ENCODE results near the gene SAYSD1.
A peak's percentile ranks its signal among the peaks of the same experiment; 100 is the strongest.

SAYSD1 gene

DNA sequence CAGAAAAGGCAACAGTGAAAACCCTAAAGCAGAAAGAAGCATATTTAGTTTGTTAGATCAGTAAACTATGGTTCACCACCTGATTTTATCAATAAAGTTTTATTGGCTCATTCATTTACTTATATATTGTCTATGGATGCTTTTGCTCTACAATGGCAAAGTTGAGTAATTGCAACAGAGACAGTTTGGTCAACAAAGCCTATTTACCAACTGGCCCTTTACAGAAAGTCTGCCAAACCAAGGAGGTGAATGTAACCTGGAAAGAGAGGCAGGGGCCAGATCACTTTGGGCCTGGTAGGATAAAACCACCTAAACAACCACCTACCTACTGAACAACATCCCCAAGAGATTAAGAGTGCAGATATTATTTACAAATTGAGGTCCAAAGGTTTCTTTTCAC is 19.4 kb downstream of the SAYSD1 start:
- Histone ChIP-seq H3K36me3 (ENCODE audit: control insufficient read depth, insufficient read depth, low read length) (no peaks in the 10 kb centered on the region), H3K4me3 (replicated peaks; ENCODE audit: low read depth, low read length) (no peak overlapping the region), H3K27me3 (replicated peaks; ENCODE audit: control insufficient read depth, insufficient read depth, low read length) (no peaks in the 10 kb centered on the region; the same call in none of the 2 replicates)
- DNase-seq (ENCODE audit: extremely low read depth, insufficient read length), result no peak
- TF ChIP-seq, protein P1, sequence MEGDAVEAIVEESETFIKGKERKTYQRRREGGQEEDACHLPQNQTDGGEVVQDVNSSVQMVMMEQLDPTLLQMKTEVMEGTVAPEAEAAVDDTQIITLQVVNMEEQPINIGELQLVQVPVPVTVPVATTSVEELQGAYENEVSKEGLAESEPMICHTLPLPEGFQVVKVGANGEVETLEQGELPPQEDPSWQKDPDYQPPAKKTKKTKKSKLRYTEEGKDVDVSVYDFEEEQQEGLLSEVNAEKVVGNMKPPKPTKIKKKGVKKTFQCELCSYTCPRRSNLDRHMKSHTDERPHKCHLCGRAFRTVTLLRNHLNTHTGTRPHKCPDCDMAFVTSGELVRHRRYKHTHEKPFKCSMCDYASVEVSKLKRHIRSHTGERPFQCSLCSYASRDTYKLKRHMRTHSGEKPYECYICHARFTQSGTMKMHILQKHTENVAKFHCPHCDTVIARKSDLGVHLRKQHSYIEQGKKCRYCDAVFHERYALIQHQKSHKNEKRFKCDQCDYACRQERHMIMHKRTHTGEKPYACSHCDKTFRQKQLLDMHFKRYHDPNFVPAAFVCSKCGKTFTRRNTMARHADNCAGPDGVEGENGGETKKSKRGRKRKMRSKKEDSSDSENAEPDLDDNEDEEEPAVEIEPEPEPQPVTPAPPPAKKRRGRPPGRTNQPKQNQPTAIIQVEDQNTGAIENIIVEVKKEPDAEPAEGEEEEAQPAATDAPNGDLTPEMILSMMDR (IDR thresholded peaks at IDR 0.05; ENCODE audit: insufficient read depth, low read length, poor library complexity, severe bottlenecking), result no peak

GRCh38 chr6:39093149-39093708 is 21.8 kb downstream of the SAYSD1 start:
- no peak overlapping the region for H3K4me3 ChIP-seq (replicated peaks; ENCODE audit: low read depth, low read length)
- H3K27me3 ChIP-seq (replicated peaks; ENCODE audit: control insufficient read depth, insufficient read depth, low read length), result no peaks in the 10 kb centered on the region; the same call in none of the 2 replicates

DNA sequence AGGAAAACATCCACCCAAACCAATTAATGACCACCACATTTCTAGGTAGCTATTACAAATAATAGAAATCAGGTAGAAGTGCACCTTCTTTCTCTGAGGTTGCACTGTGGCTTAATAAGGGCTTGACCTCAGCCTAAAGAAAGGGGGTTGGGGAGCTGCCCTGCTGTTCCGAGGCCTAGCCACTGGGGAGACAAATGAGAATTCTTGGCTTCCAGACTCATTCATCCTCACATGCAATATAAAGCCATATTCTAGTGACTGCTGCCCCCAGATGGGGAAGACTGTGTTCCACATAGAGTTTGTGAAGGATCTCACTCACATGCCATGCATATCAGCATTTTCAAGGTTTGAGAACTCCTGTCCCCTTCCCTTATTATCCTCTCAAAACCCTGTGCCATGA is 22.9 kb downstream of the SAYSD1 start:
- TF ChIP-seq, protein P1 (IDR thresholded peaks at IDR 0.05; ENCODE audit: insufficient read depth, low read length, poor library complexity, severe bottlenecking), result peak; percentile 27
- H3K36me3 ChIP-seq (ENCODE audit: control insufficient read depth, insufficient read depth, low read length), result no peaks in the 10 kb centered on the region
- no peak overlapping the region for H3K4me3 ChIP-seq (replicated peaks; ENCODE audit: low read depth, low read length)
- peaks cover 2% of the 10 kb centered on the region for H3K27me3 ChIP-seq (replicated peaks; ENCODE audit: control insufficient read depth, insufficient read depth, low read length)
- no peak for DNase-seq (ENCODE audit: extremely low read depth, insufficient read length)

More at GRCh38 chr6:39093149-39093708, 21.8 kb downstream of the SAYSD1 start:
- TF ChIP-seq, protein P1 (IDR thresholded peaks at IDR 0.05; ENCODE audit: insufficient read depth, low read length, poor library complexity, severe bottlenecking), result no peak
- H3K36me3 ChIP-seq (ENCODE audit: control insufficient read depth, insufficient read depth, low read length), result no peaks in the 10 kb centered on the region
- no peak for DNase-seq (ENCODE audit: extremely low read depth, insufficient read length)

DNA sequence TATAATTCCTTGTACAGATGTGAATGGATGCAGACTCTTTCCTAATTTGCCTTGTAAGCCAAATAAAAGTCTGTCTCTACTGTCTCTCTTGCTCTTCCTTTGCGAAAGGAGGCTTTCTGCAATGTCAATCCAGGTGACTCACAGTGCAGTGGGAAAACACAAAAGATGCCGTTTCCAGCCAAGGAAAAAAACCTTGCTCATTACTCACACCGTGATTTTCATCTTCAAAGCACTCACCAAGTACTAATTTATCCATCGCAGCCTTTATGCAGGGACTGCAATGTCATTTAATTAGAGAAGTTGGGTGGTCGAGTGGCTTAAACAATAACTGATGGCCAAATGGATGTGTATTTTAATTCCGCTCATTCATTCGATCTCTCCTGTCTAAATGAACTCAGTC is 23.8 kb downstream of the SAYSD1 start:
- H3K27me3 ChIP-seq (replicated peaks; ENCODE audit: control insufficient read depth, insufficient read depth, low read length), result peaks cover 2% of the 10 kb centered on the region

GRCh38 chr6:39090036-39090435 is 24.9 kb downstream of the SAYSD1 start:
- H3K36me3 ChIP-seq (ENCODE audit: control insufficient read depth, insufficient read depth, low read length), result no peaks in the 10 kb centered on the region
- peaks cover 2% of the 10 kb centered on the region for H3K27me3 ChIP-seq (replicated peaks; ENCODE audit: control insufficient read depth, insufficient read depth, low read length)
- no peak for DNase-seq (ENCODE audit: extremely low read depth, insufficient read length)
- H3K4me3 ChIP-seq (replicated peaks; ENCODE audit: low read depth, low read length), result no peak overlapping the region
- TF ChIP-seq, protein P1 (IDR thresholded peaks at IDR 0.05; ENCODE audit: insufficient read depth, low read length, poor library complexity, severe bottlenecking), result no peak

More for the DNA sequence above, 23.8 kb downstream of the SAYSD1 start:
- H3K4me3 ChIP-seq (replicated peaks; ENCODE audit: low read depth, low read length), result no peak overlapping the region
- no peak for DNase-seq (ENCODE audit: extremely low read depth, insufficient read length)
- no peaks in the 10 kb centered on the region for H3K36me3 ChIP-seq (ENCODE audit: control insufficient read depth, insufficient read depth, low read length)
- TF ChIP-seq, protein P1 (IDR thresholded peaks at IDR 0.05; ENCODE audit: insufficient read depth, low read length, poor library complexity, severe bottlenecking), result no peak

DNA sequence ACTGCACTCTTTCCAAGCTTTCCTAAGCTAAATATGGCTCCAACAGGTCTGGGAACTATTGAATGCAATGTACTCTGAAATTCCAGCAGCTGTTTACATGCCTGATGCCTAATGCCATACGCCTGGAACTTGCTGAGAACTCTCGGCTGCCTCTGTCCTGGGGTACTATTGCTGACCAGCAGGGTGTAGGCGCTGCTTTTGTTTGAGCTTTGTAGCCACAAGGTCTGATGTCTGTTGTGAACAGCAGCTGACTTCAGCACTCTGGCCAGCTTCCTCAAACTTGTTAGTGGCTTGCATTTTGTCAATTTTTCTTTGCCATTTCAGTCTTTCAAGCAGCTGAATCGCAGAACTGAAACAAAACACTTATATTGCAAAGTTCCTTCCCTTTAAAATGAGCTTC is 26.7 kb downstream of the SAYSD1 start:
- no peak for DNase-seq (ENCODE audit: extremely low read depth, insufficient read length)
- no peak overlapping the region for H3K4me3 ChIP-seq (replicated peaks; ENCODE audit: low read depth, low read length)
- TF ChIP-seq, protein P1 (IDR thresholded peaks at IDR 0.05; ENCODE audit: insufficient read depth, low read length, poor library complexity, severe bottlenecking), result no peak
- H3K27me3 ChIP-seq (replicated peaks; ENCODE audit: control insufficient read depth, insufficient read depth, low read length), result peaks cover 2% of the 10 kb centered on the region
- no peaks in the 10 kb centered on the region for H3K36me3 ChIP-seq (ENCODE audit: control insufficient read depth, insufficient read depth, low read length)
